ENCODE measurements around the gene MBTPS2.

Gene MBTPS2

GRCh38 chrX:21831496-21831895 lies 7.9 kb upstream of the MBTPS2 start:
- TF ChIP-seq FOXP2 (optimal IDR thresholded peaks at IDR 0.05; ENCODE audit: borderline replicate concordance, extremely low read depth, extremely low read length, insufficient read depth) = no peak
- TF ChIP-seq SIN3A (IDR thresholded peaks at IDR 0.05; ENCODE audit: borderline replicate concordance, insufficient read depth, low read length) = no peak
- no peak for TF ChIP-seq POLR2AphosphoS5 (IDR thresholded peaks at IDR 0.05; ENCODE audit: low read depth, low read length)
- no peak for TF ChIP-seq TAF1 (IDR thresholded peaks at IDR 0.05; ENCODE audit: borderline replicate concordance, insufficient read depth, low read length)
- no peak for TF ChIP-seq REST (IDR thresholded peaks at IDR 0.05; ENCODE audit: insufficient read depth in 1 of 2, low read depth in 2 of 2, low read length in 2 of 2)

GRCh38 chrX:21837056-21837455 lies 2.4 kb upstream of the MBTPS2 start:
- TF ChIP-seq TAF1 (IDR thresholded peaks at IDR 0.05; ENCODE audit: borderline replicate concordance, insufficient read depth, low read length) (no peak), SIN3A (IDR thresholded peaks at IDR 0.05; ENCODE audit: borderline replicate concordance, insufficient read depth, low read length) (no peak), REST (IDR thresholded peaks at IDR 0.05; ENCODE audit: insufficient read depth in 1 of 2, low read depth in 2 of 2, low read length in 2 of 2) (no peak), FOXP2 (optimal IDR thresholded peaks at IDR 0.05; ENCODE audit: borderline replicate concordance, extremely low read depth, extremely low read length, insufficient read depth) (no peak), POLR2AphosphoS5 (IDR thresholded peaks at IDR 0.05; ENCODE audit: low read depth, low read length) (no peak)

- TF ChIP-seq POLR2AphosphoS5 (IDR thresholded peaks at IDR 0.05; ENCODE audit: low read depth, low read length) (no peak), TAF1 (IDR thresholded peaks at IDR 0.05; ENCODE audit: borderline replicate concordance, insufficient read depth, low read length) (no peak), FOXP2 (optimal IDR thresholded peaks at IDR 0.05; ENCODE audit: borderline replicate concordance, extremely low read depth, extremely low read length, insufficient read depth) (no peak), REST (IDR thresholded peaks at IDR 0.05; ENCODE audit: insufficient read depth in 1 of 2, low read depth in 2 of 2, low read length in 2 of 2) (no peak), SIN3A (IDR thresholded peaks at IDR 0.05; ENCODE audit: borderline replicate concordance, insufficient read depth, low read length) (no peak)
Measured at GRCh38 chrX:21838937-21839333, 482 bp upstream of the MBTPS2 start.

GRCh38 chrX:21840193-21840545 lies 752 bp downstream of the MBTPS2 start:
- TF ChIP-seq SIN3A (IDR thresholded peaks at IDR 0.05; ENCODE audit: borderline replicate concordance, insufficient read depth, low read length) = no peak
- no peak for TF ChIP-seq POLR2AphosphoS5 (IDR thresholded peaks at IDR 0.05; ENCODE audit: low read depth, low read length)
- TF ChIP-seq REST (IDR thresholded peaks at IDR 0.05; ENCODE audit: insufficient read depth in 1 of 2, low read depth in 2 of 2, low read length in 2 of 2) = no peak
- TF ChIP-seq TAF1 (IDR thresholded peaks at IDR 0.05; ENCODE audit: borderline replicate concordance, insufficient read depth, low read length) = no peak
- no peak for TF ChIP-seq FOXP2 (optimal IDR thresholded peaks at IDR 0.05; ENCODE audit: borderline replicate concordance, extremely low read depth, extremely low read length, insufficient read depth)

GRCh38 chrX:21843179-21843578 lies 3.8 kb downstream of the MBTPS2 start:
- TF ChIP-seq POLR2AphosphoS5 (IDR thresholded peaks at IDR 0.05; ENCODE audit: low read depth, low read length) (no peak), FOXP2 (optimal IDR thresholded peaks at IDR 0.05; ENCODE audit: borderline replicate concordance, extremely low read depth, extremely low read length, insufficient read depth) (no peak), SIN3A (IDR thresholded peaks at IDR 0.05; ENCODE audit: borderline replicate concordance, insufficient read depth, low read length) (no peak), TAF1 (IDR thresholded peaks at IDR 0.05; ENCODE audit: borderline replicate concordance, insufficient read depth, low read length) (no peak), REST (IDR thresholded peaks at IDR 0.05; ENCODE audit: insufficient read depth in 1 of 2, low read depth in 2 of 2, low read length in 2 of 2) (no peak)
